HG02610 (cell line): Measurements from ENCODE around the gene C5orf47.

Source experiments
- ATAC-seq: cut with Tn5 transposase; IDR thresholded peaks from one replicate; pipeline ENCODE4 v1.9.1; 2021; ENCODE audit warnings: mild to moderate bottlenecking, moderate library complexity; ENCODE audit not compliant: unreplicated experiment

Gene C5orf47

GRCh38 chr5:173988554-173989431, at the start of gene C5orf47:
Gene C5orf47, plus strand, starts transcription at chr5:173989170. Its CDS starts 94 bp downstream, at chr5:173989264.
- ATAC-seq, result no peak

DNA sequence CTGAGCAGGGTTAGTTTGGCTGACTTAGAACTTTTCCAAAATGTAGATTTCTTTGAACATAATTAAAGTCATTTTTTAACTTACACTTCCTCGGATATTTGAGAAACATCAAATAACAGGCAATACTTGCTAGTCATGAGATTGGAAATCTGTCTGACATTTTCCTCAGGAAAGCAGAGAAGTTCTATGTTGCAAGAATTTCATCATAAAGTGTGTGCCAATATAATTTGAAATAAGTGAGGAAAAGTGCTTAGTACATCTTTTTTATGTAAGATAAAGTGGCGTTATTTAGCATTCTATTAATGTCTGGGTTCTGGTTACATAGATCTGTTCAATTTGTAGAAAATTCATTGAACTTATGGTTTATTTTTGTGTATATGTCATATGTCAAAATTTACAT, 48.7 kb upstream of the C5orf47 start:
- ATAC-seq, result no peak

DNA sequence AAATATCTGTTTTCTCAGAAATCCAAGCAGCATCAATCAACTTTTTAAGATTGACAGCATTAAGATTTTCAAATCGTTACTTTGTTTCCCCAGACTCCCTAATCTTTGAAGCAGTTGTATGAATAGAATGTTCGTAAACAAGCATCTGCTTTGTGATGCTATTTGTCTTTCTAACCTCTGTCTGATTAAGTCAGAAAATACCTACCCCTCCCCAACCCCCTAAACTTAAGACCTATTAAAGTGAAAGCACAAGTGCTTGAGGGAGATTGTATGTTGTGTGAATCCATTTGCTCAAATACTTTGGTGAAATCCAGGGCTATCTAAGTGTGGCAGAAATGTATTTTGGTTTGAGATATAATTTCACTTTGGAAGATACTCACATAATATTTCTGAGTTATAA, 47.9 kb upstream of the C5orf47 start:
- no peak for ATAC-seq

GRCh38 chr5:173941758-173942401, 47.1 kb upstream of the C5orf47 start:
- ATAC-seq, result no peak

DNA sequence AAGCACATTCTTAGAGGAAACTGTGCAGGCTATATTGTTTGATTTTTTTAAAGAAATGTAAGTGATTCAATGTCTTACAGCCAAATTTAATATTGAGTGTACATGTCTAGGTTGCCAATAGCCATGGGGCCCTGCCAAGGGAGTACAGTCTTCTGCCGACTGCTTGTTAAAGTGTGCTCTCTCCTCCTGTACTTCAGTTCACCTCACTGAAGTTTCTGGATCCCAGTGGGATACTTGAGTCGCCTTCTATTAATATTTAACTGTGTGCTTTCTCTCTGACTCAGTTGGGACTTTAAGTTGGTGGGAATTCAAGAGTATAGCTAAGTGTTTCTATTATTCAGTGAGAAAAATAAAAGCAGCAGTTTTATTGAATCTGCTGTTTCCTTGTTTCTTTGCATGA, 44.5 kb upstream of the C5orf47 start:
- no peak for ATAC-seq

GRCh38 chr5:173945160-173945559, 43.8 kb upstream of the C5orf47 start:
- ATAC-seq, result no peak

DNA sequence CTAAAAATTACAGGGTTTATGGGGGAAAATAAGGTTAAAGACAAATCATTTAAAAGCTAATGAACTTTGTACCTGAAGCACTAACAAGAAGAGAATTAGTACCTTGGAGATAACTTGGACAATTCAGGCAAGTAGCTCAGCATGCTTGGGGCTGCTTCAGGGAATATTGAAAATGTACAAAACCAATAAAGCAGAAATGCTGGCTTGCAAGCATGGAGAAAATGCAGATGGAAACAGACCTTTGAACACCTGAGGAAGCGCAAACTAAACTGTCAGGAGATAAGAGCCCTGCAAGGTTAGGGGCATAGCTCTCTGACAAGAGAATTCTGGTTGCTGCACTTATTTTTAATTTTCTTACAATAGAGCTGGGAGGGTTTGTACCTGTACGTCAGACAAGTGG, 42.6 kb upstream of the C5orf47 start:
- ATAC-seq, result no peak

DNA sequence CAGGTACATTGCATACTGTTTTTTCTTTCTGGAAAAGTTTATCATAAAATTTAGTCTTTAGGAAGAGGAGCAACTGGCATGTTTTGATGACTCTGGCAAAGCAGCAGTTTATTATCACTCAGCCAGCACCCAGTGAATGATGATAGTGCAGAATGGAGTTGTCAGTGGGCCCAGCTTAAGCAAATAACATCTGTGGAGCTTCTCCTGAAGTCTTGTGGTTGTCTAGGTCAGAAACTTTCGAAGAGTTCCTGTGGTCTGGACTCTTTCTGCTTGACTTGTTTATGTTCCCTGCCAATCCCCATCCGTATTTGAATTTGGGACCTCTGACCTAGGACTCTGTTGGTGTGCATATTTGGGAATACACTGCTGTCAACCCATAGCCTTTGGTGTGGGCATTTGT, 38.1 kb upstream of the C5orf47 start:
- ATAC-seq, result no peak

GRCh38 chr5:173953528-173954090, 35.4 kb upstream of the C5orf47 start:
- no peak for ATAC-seq

DNA sequence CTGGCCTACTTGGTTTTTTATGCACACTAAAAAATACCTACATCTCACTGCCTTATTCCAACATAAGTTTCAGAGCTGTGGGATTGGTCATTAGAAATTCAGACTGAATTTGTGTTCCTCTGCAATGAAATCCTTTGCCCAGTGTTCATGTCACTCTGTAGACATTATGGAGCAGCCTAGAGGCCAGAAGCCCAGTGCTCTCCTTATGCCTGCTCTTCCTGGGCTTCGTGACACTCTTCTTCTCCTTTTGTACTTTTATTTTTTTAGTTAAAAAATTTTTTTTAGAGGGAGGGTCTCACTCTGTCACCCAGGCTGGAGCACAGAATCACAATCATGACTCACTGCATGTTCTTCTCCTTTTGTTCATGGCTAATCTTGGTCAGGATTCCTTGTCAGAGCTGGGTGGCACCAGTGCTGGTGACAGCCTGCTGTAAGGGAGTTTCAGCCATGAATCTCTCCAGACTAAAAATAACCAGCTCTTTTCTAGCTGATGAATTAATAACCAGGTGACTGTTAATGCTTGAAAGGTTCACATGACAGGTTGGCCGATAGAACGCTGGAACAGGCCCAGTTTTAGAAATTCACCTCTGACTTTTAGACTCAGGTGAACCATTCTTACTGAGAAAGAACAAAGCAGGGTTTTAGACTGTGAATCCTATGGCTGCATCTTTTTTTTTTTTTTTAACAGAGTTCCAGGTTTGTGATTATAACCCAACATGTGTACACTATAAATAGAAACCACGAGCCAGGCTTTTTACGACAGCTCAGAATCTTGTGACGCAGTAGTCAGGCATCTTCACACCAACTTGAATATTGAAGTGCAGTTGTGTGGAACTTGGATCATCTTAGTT, 34.1 kb upstream of the C5orf47 start:
- ATAC-seq, result no peak

DNA sequence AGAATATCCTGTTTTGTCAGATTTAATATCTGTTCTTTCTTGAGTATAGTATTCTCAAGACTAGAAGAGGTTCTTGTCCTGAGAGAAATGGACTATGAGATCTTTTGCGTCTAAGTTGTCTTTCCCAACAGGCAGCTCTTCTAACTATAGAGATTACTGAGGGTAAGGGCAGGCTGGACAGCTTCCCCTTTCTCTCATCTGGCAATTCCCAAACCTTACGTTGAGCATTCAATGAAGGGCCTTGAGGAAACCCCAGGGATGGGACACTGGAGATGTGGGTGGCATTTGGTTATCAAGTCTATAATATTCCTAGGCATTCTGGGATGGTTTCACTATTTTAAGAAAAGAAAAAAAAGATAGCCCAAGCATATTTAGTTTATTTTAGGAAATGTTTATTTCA, 28.0 kb upstream of the C5orf47 start:
- ATAC-seq, result no peak

GRCh38 chr5:173961418-173961817, 27.6 kb upstream of the C5orf47 start:
- ATAC-seq, result peak; percentile 56

DNA sequence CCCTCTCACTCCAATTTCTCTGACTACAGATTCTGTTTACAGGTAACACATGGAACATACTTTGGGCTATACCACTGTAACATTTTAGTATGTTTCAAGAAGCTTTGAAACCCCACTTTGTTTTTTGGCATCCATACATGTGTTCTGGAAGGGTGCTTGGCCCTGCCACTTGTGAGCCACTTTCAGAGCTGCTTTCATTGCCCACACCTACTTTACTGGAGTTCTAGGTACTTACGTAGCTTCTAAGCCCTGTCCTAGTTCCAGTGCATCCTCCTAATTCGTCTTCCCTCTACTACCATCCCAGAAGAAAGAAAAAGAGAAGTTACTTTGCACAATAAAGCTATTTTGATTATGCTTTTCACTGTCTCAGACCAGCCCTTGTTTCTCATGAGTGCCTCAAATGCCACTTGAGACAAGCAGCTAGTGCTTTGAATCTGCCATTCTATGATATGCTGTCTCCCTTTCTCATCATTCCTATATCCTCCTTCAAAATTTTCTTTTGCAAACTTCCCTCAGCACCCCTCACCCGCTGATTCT, 26.5 kb upstream of the C5orf47 start:
- ATAC-seq, result no peak

- ATAC-seq, result no peak
These were observed 25.7 kb upstream of the C5orf47 start for GRCh38 chr5:173963182-173963838.

GRCh38 chr5:173963867-173964441, 25.0 kb upstream of the C5orf47 start:
- no peak for ATAC-seq

GRCh38 chr5:173964506-173964905, 24.5 kb upstream of the C5orf47 start:
- ATAC-seq, result no peak

GRCh38 chr5:173967241-173967640, 21.7 kb upstream of the C5orf47 start:
- no peak for ATAC-seq

DNA sequence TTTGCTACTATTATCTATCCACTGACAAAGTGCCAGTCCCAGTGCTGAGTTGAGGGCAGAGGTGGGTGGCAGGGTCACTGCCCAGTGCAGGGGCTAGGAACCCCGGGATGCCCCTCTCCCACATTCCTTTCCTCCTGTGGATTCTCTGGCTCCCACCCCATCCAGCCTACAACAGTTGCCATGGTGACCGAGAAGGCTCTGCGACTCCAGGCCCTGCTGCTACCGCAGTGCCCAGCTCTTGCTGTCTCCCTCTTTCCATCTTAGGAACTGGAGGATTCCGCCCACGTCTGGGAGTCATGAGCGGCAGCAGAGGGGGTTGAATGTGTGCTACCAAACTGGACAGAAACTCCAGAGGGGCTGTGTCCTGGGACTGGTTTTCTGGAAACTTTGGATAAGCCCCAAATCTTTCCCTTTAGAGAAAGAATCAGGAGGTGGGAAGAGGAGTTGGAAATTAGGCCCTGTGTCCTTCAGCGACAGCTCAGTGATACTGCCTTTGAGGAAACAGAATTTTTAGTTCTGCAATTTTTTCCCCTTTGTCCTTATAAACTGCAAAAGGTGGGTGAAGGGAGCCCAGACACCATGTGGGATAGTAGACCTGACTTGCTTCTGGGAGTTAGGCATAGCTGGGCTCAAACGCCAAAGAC, 20.7 kb upstream of the C5orf47 start:
- ATAC-seq, result no peak
